HepG2 (cell line): Measurements from ENCODE around the gene COLQ. TPM values are rescaled to one million over a fixed set of nuclear protein-coding genes. Genes with fewer than 3 reads are reported as not detected.

Experiments used
- ARNTL ChIP-seq: sonication (generic); formaldehyde crosslinking; IDR thresholded peaks from 2 replicates; pipeline ENCODE4 v1.4.0; 2020; ENCODE audit warnings: mild to moderate bottlenecking, missing genetic modification reagents
- CERS6 ChIP-seq: sonication (generic); formaldehyde crosslinking; IDR thresholded peaks from 2 replicates; pipeline ENCODE4 v1.5.0; 2020; ENCODE audit warnings: missing genetic modification reagents
- FIP1L1 ChIP-seq: fragments of 200-400 bp; formaldehyde crosslinking; IDR thresholded peaks from 2 replicates; pipeline ENCODE4 v1.6.1; 2018; ENCODE audit warnings: low read depth, mild to moderate bottlenecking, low read length, moderate library complexity, borderline replicate concordance; ENCODE audit not compliant: insufficient read depth
- HOMEZ ChIP-seq: IDR thresholded peaks from 2 replicates; pipeline ENCODE4 v1.6.1; 2016; ENCODE audit warnings: low read depth
- HOXA9 ChIP-seq: sonication (generic); formaldehyde crosslinking; IDR thresholded peaks from 2 replicates; pipeline ENCODE4 v1.8.1; 2022; ENCODE audit warnings: missing genetic modification reagents, mild to moderate bottlenecking, moderate library complexity, borderline replicate concordance
- JUND ChIP-seq: sonication (generic); formaldehyde crosslinking; IDR thresholded peaks from 2 replicates; pipeline ENCODE4 v1.8.0; 2022; ENCODE audit warnings: mild to moderate bottlenecking, missing genetic modification reagents
- KDM3A ChIP-seq: IDR thresholded peaks from 2 replicates; pipeline ENCODE4 v1.6.1; 2018; ENCODE audit warnings: low read depth, missing compliant biosample characterization
- MAZ ChIP-seq, 2 experiments: sonication (generic) in 1 of 2; formaldehyde crosslinking in 1 of 2; IDR thresholded peaks; 2 replicates each; pipeline versions ENCODE4 v1.5.0 to v1.6.1; 2012 to 2020; ENCODE audit warnings: low read depth in 2 of 2, mild to moderate bottlenecking in 2 of 2, borderline replicate concordance in 1 of 2, improper control_type of control experiment in 1 of 2, low read length in 1 of 2, missing genetic modification reagents in 1 of 2, moderate library complexity in 1 of 2
- MTA1 ChIP-seq: sonication (generic); formaldehyde crosslinking; IDR thresholded peaks from 2 replicates; pipeline ENCODE4 v1.4.0; 2020; ENCODE audit warnings: missing genetic modification reagents, mild to moderate bottlenecking, borderline replicate concordance
- NFE2L1 ChIP-seq: sonication (generic); formaldehyde crosslinking; IDR thresholded peaks from 2 replicates; pipeline ENCODE4 v1.4.0; 2020; ENCODE audit warnings: missing genetic modification reagents, mild to moderate bottlenecking, borderline replicate concordance
- NFRKB ChIP-seq: fragments of 450-650 bp; IDR thresholded peaks from 2 replicates; pipeline ENCODE4 v1.6.1; 2017
- RFX1 ChIP-seq: fragments of 450-650 bp; IDR thresholded peaks from 2 replicates; pipeline ENCODE4 v1.6.1; 2017
- RFX3 ChIP-seq: IDR thresholded peaks from 2 replicates; pipeline ENCODE4 v1.6.1; 2016; ENCODE audit warnings: missing biosample characterization, missing genetic modification reagents
- RNF2 ChIP-seq: fragments of 450-650 bp; conservative IDR thresholded peaks from 2 replicates; pipeline ENCODE4 v1.6.1; 2016; ENCODE audit warnings: low read depth
- SYNCRIP ChIP-seq: fragments of 200-400 bp; formaldehyde crosslinking; IDR thresholded peaks from 2 replicates; pipeline ENCODE4 v1.6.1; 2018; ENCODE audit warnings: mild to moderate bottlenecking, low read depth, low read length; ENCODE audit not compliant: insufficient read depth
- TEAD2 ChIP-seq: sonication (generic); formaldehyde crosslinking; IDR thresholded peaks from 2 replicates; pipeline ENCODE4 v1.9.0; 2021; ENCODE audit warnings: missing genetic modification reagents
- ZBTB21 ChIP-seq: sonication (generic); formaldehyde crosslinking; IDR thresholded peaks from 2 replicates; pipeline ENCODE4 v1.4.0; 2020; ENCODE audit warnings: missing genetic modification reagents
- ZFX ChIP-seq: sonication (generic); formaldehyde crosslinking; IDR thresholded peaks from 2 replicates; pipeline ENCODE4 v1.4.0; 2020; ENCODE audit warnings: mild to moderate bottlenecking, low read depth, missing genetic modification reagents, moderate library complexity
- ZKSCAN1 ChIP-seq: fragments of 150-350 bp; IDR thresholded peaks from 2 replicates; pipeline ENCODE4 v1.6.1; 2014; ENCODE audit warnings: low read length
- ZNF430 ChIP-seq: sonication (generic); formaldehyde crosslinking; IDR thresholded peaks from 2 replicates; pipeline ENCODE4 v1.9.0; 2021; ENCODE audit warnings: mild to moderate bottlenecking, missing genetic modification reagents
- ZNF557 ChIP-seq: sonication (generic); formaldehyde crosslinking; IDR thresholded peaks from 2 replicates; pipeline ENCODE4 v1.4.0; 2020; ENCODE audit warnings: missing genetic modification reagents
- ZNF788 ChIP-seq: sonication (generic); formaldehyde crosslinking; IDR thresholded peaks from 2 replicates; pipeline ENCODE4 v1.5.0; 2020; ENCODE audit warnings: mild to moderate bottlenecking, missing genetic modification reagents, borderline replicate concordance
- polyA plus RNA-seq, 8 experiments: library from polyadenylated mRNA; depleted of rRNA in 3 of 8; stranded (reverse) in 7 of 8; unstranded in 1 of 8; fragments of >200 nt; fragmentation: Illumina TruSeq in 4 of 8; extraction: Trizol in 4 of 8; gene quantifications; 2 replicates each; pipeline versions ENCODE4 v1.2.1 to v1.2.3, GENCODE V29; 2011 to 2016; ENCODE audit warnings: low read depth in 4 of 8, missing spikeins in 1 of 8, mixed read lengths in 1 of 8; ENCODE audit not compliant: insufficient read depth in 1 of 8
- total RNA-seq, 5 experiments: library from RNA; depleted of rRNA; stranded (reverse); fragments of >200 nt; fragmentation: Illumina TruSeq; extraction: Trizol; gene quantifications; 2 replicates each; pipeline ENCODE4 v1.2.3, GENCODE V29; 2016; ENCODE audit warnings: low read depth in 1 of 5
- TF ChIP-seq, protein P1 (sequence below): sonication (generic); formaldehyde crosslinking; IDR thresholded peaks from 2 replicates; pipeline ENCODE4 v1.4.0; 2020; ENCODE audit warnings: missing genetic modification reagents
- TF ChIP-seq, protein P2 (sequence below): sonication (generic); formaldehyde crosslinking; IDR thresholded peaks from 2 replicates; pipeline ENCODE4 v1.4.0; 2020; ENCODE audit warnings: mild to moderate bottlenecking, missing genetic modification reagents

COLQ gene
- total and polyA plus RNA-seq, 2 of the 13 experiments (the other 11 are each of a cell fraction or from before 2014, with no cell fraction given) = 0.31 to 0.46 TPM

DNA sequence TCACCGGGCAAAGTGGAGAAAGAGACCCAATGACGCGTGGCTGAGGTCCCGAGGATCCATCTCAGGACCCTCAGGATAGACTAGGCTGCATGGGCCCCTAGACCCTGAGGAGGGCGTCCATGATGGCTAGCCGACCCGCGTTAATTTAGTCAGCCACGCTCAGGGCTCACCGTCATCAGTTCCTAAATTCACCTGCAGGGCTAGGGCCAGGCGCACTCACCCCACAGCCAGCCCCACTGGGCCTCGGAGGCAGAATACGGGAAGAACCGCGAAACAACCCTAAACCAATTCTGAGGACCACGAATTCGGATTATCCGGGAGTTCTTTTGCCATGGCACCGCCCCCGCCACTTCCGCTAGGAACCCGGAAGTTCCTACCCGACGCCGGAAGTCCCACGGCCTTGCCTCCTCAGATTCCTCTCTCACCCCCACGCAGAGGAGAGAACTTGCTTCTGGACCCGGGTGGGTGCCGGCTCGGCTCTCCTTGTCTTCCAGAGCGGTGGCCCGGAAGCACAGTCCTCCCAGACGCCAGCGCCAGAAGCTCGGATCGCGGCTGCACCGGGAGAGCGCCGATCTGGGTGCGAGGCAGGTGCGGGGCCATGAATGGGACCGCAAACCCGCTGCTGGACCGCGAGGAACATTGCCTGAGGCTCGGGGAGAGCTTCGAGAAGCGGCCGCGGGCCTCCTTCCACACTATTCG is 94.2 kb downstream of the COLQ start, which contains the start of the genes EAF1 and METTL6 (continued):
- TF ChIP-seq HOMEZ (CRISPR knock-in tag) (no peak), MAZ (IDR thresholded peaks at IDR 0.05; ENCODE audit: borderline replicate concordance, low read depth, low read length) (no peak; the same call in 1 of the 2 replicates), MAZ (CRISPR knock-in tag; IDR thresholded peaks at IDR 0.05; ENCODE audit: low read depth) (no peak), SYNCRIP (no peak), ZNF557 (CRISPR knock-in tag) (0 out of 2 replicates have a peak, but pooled peaks have one; percentile 63), TEAD2 (no peak), ZNF430 (no peak), ZBTB21 (CRISPR knock-in tag) (no peak), NFE2L1 (no peak), NFRKB (no peak), ARNTL (0 out of 2 replicates have a peak, but pooled peaks have one; percentile 56), ZNF788 (CRISPR knock-in tag) (no peak), JUND (CRISPR knock-in tag) (no peak), FIP1L1 (no peak), RFX3 (CRISPR knock-in tag) (no peak), RFX1 (no peak), ZFX (CRISPR knock-in tag) (peak; percentile 46), HOXA9 (CRISPR knock-in tag) (no peak), MTA1 (no peak; the same call in 1 of the 2 replicates), RNF2 (no peak), KDM3A (no peak), CERS6 (CRISPR knock-in tag) (no peak), ZKSCAN1 (no peak)
- TF ChIP-seq, protein P1, sequence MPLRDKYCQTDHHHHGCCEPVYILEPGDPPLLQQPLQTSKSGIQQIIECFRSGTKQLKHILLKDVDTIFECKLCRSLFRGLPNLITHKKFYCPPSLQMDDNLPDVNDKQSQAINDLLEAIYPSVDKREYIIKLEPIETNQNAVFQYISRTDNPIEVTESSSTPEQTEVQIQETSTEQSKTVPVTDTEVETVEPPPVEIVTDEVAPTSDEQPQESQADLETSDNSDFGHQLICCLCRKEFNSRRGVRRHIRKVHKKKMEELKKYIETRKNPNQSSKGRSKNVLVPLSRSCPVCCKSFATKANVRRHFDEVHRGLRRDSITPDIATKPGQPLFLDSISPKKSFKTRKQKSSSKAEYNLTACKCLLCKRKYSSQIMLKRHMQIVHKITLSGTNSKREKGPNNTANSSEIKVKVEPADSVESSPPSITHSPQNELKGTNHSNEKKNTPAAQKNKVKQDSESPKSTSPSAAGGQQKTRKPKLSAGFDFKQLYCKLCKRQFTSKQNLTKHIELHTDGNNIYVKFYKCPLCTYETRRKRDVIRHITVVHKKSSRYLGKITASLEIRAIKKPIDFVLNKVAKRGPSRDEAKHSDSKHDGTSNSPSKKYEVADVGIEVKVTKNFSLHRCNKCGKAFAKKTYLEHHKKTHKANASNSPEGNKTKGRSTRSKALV (CRISPR knock-in tag) = no peak
- TF ChIP-seq, protein P2, sequence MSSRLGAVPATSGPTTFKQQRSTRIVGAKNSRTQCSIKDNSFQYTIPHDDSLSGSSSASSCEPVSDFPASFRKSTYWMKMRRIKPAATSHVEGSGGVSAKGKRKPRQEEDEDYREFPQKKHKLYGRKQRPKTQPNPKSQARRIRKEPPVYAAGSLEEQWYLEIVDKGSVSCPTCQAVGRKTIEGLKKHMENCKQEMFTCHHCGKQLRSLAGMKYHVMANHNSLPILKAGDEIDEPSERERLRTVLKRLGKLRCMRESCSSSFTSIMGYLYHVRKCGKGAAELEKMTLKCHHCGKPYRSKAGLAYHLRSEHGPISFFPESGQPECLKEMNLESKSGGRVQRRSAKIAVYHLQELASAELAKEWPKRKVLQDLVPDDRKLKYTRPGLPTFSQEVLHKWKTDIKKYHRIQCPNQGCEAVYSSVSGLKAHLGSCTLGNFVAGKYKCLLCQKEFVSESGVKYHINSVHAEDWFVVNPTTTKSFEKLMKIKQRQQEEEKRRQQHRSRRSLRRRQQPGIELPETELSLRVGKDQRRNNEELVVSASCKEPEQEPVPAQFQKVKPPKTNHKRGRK = no peak
